IMR-90 (cell line): ENCODE measurements around the gene VPREB3. TPM values are rescaled to one million over a fixed set of nuclear protein-coding genes. Genes with fewer than 3 reads are reported as not detected.

Source experiments
- ATAC-seq: fragments of 200-7000 bp; cut with Tn5 transposase; 2 replicates; pipeline ENCODE4 v1.9.1; 2020; ENCODE audit warnings: low read depth, mild to moderate bottlenecking, moderate library complexity
- BruUV-seq: library from RNA; stranded (reverse); fragments of 400-500 nt; replicated peaks from 2 replicates; lab custom pipeline; 2021; lab: Mats Ljungman, UMichigan
- CTCF ChIA-PET: fragments of 300-600 bp; formaldehyde crosslinking; extraction: SDS; loops from one replicate; lab custom pipeline; 2021; ENCODE audit warnings: antibody characterized with exemption; lab: Yijun Ruan, JAX
- POLR2A ChIA-PET: fragments of 300-600 bp; sonication (Branson Sonifier 250); formaldehyde crosslinking; loops from one replicate; lab custom pipeline; 2022; ENCODE audit warnings: antibody characterized with exemption; ENCODE audit not compliant: unreplicated experiment; lab: Charles Lee
- DNase-seq: peaks from one replicate; pipeline ENCODE4 v3.0.0; 2013
- H2AFZ ChIP-seq: replicated peaks from 2 replicates; pipeline ENCODE3; 2013; ENCODE audit warnings: low read length, mild to moderate bottlenecking; ENCODE audit not compliant: poor library complexity
- H2AK5ac ChIP-seq: 2 replicates; pipeline ENCODE4 v1.6.1; 2013; ENCODE audit warnings: low read depth, low read length, inconsistent platforms
- H2AK9ac ChIP-seq: replicated peaks from 2 replicates; pipeline ENCODE3; 2013; ENCODE audit warnings: mild to moderate bottlenecking, low read depth, low read length, moderate library complexity; ENCODE audit not compliant: poor library complexity
- H2BK120ac ChIP-seq: 2 replicates; pipeline ENCODE4 v1.6.1; 2013; ENCODE audit warnings: low read depth, low read length, inconsistent platforms
- H2BK15ac ChIP-seq: 3 replicates; pipeline ENCODE4 v1.6.1; 2013; ENCODE audit warnings: low read depth, low read length, inconsistent platforms
- H2BK20ac ChIP-seq: 2 replicates; pipeline ENCODE4 v1.6.1; 2013; ENCODE audit warnings: low read depth, mild to moderate bottlenecking, inconsistent platforms, low read length, moderate library complexity
- H2BK5ac ChIP-seq: 2 replicates; pipeline ENCODE4 v1.6.1; 2013; ENCODE audit warnings: mild to moderate bottlenecking, low read depth, low read length, inconsistent platforms; ENCODE audit not compliant: poor library complexity, severe bottlenecking
- H3K14ac ChIP-seq: replicated peaks from 2 replicates; pipeline ENCODE4 v1.6.1; 2013; ENCODE audit warnings: low read depth, low read length, inconsistent platforms
- H3K18ac ChIP-seq: 2 replicates; pipeline ENCODE4 v1.6.1; 2013; ENCODE audit warnings: low read depth, low read length, control low read depth
- H3K23ac ChIP-seq: 2 replicates; pipeline ENCODE4 v1.6.1; 2013; ENCODE audit warnings: low read depth, low read length, inconsistent platforms
- H3K27ac ChIP-seq: 2 replicates; pipeline ENCODE4 v1.5.1; 2013; ENCODE audit warnings: mild to moderate bottlenecking, control low read depth, low read length; ENCODE audit not compliant: insufficient read depth
- H3K27me3 ChIP-seq: 2 replicates; pipeline ENCODE4 v1.6.1; 2013; ENCODE audit warnings: low read length; ENCODE audit not compliant: control insufficient read depth, insufficient read depth
- H3K36me3 ChIP-seq: 2 replicates; pipeline ENCODE4 v1.6.1; 2013; ENCODE audit warnings: low read length, mixed read lengths; ENCODE audit not compliant: control insufficient read depth, insufficient read depth
- H3K4ac ChIP-seq: 2 replicates; pipeline ENCODE4 v1.6.1; 2013; ENCODE audit warnings: low read depth, low read length, inconsistent platforms
- H3K4me1 ChIP-seq: 2 replicates; pipeline ENCODE4 v1.6.1; 2013; ENCODE audit warnings: low read length, mixed read lengths; ENCODE audit not compliant: control insufficient read depth, insufficient read depth
- H3K4me2 ChIP-seq: 2 replicates; pipeline ENCODE4 v1.6.1; 2013; ENCODE audit warnings: low read depth, mild to moderate bottlenecking, control low read depth, low read length, moderate library complexity
- H3K4me3 ChIP-seq: 2 replicates; pipeline ENCODE4 v1.5.1; 2013; ENCODE audit warnings: low read depth, mild to moderate bottlenecking, control low read depth, low read length, moderate library complexity; ENCODE audit not compliant: insufficient read depth
- H3K56ac ChIP-seq: 2 replicates; pipeline ENCODE4 v1.6.1; 2013; ENCODE audit warnings: low read length, inconsistent platforms; ENCODE audit not compliant: insufficient read depth; ENCODE audit errors: extremely low read depth
- H3K79me1 ChIP-seq, 2 experiments: 2 replicates each; pipeline ENCODE4 v1.6.1; 2013; ENCODE audit warnings: low read length in 2 of 2, inconsistent platforms in 1 of 2, low read depth in 1 of 2
- H3K9ac ChIP-seq: 2 replicates; pipeline ENCODE4 v1.6.1; 2013; ENCODE audit warnings: low read depth, low read length, control low read depth
- H3K9me1 ChIP-seq: 2 replicates; pipeline ENCODE4 v1.6.1; 2013; ENCODE audit warnings: low read length, inconsistent platforms; ENCODE audit not compliant: insufficient read depth
- H3K9me3 ChIP-seq: 2 replicates; pipeline ENCODE4 v1.6.1; 2013; ENCODE audit warnings: low read length; ENCODE audit not compliant: control insufficient read depth, insufficient read depth
- H4K20me1 ChIP-seq: 2 replicates; pipeline ENCODE4 v1.6.1; 2013; ENCODE audit warnings: low read length, inconsistent platforms; ENCODE audit not compliant: insufficient read depth
- H4K5ac ChIP-seq: 2 replicates; pipeline ENCODE4 v1.6.1; 2013; ENCODE audit warnings: mild to moderate bottlenecking, low read depth, low read length, control low read depth
- H4K8ac ChIP-seq, 2 experiments: 2 replicates each; pipeline ENCODE4 v1.6.1; 2013; ENCODE audit warnings: low read depth in 2 of 2, low read length in 2 of 2, control low read depth in 1 of 2, inconsistent platforms in 1 of 2
- H4K91ac ChIP-seq: 2 replicates; pipeline ENCODE4 v1.6.1; 2013; ENCODE audit warnings: low read depth, low read length, inconsistent platforms; ENCODE audit not compliant: insufficient read depth
- RFX5 ChIP-seq: IDR thresholded peaks from 2 replicates; pipeline ENCODE4 v1.8.0; 2012; ENCODE audit warnings: low read depth, mild to moderate bottlenecking, low read length, moderate library complexity
- WGBS, 2 experiments: methylation state at CpG; one replicate each; pipeline versions ENCODE4 v1.1.5 to v1.1.7; 2013; ENCODE audit warnings: missing lambda C conversion rate in 2 of 2; ENCODE audit not compliant: insufficient read length in 1 of 2; ENCODE audit errors: extremely low coverage in 2 of 2; 5-methylcytosine and 5-hydroxymethylcytosine counted together
- dilution Hi-C: fragments of 300-500 bp; cut with HindIII; formaldehyde crosslinking; loops from one replicate; pipeline ENCODE4 v1.14.3; 2018; ENCODE audit warnings: low sequenced_read_pairs; ENCODE audit not compliant: unreplicated experiment
- in situ Hi-C: fragments of 300-500 bp; cut with MboI; formaldehyde crosslinking; loops from 3 replicates; pipeline ENCODE4 v1.14.3; 2019; ENCODE audit warnings: low sequenced_read_pairs, inconsistent platforms, mixed read lengths
- intact Hi-C: fragments of 100-400 bp; cut with micrococcal nuclease; formaldehyde crosslinking; loops from 2 replicates; pipeline ENCODE4 v1.10.0; 2022
- polyA plus RNA-seq, 3 experiments: library from polyadenylated mRNA; depleted of rRNA; stranded (reverse); fragments of >200 nt; gene quantifications; 2 replicates each; pipeline ENCODE4 v1.2.3, GENCODE V29; 2012; ENCODE audit warnings: low replicate concordance in 1 of 3
- total RNA-seq: library from RNA; depleted of rRNA; stranded (reverse); fragments of >200 nt; gene quantifications from 2 replicates; pipeline ENCODE4 v1.2.3, GENCODE V29; 2012

Gene VPREB3
- total and polyA plus RNA-seq, 2 of the 4 experiments (the other 2 are of a cell fraction), result not detected

GRCh38 chr22:23756891-23757290, 2.7 kb upstream of the VPREB3 start:
- Histone ChIP-seq H3K14ac (no peak overlapping the region), H3K4me1 (no peaks in the 10 kb centered on the region), H3K9ac (no peak overlapping the region), H3K23ac (no peak overlapping the region), H4K8ac (no peak overlapping the region), H2BK15ac (no peak overlapping the region), H2BK20ac (no peak overlapping the region), H4K20me1 (no peaks in the 10 kb centered on the region), H3K27me3 (0 out of 2 replicates have a peak, but pooled peaks cover 1% of the 10 kb centered on the region), H3K9me1 (no peaks in the 10 kb centered on the region), H3K56ac (no peak overlapping the region), H3K9me3 (no peaks in the 10 kb centered on the region), H3K18ac (no peak overlapping the region), H2AK9ac (no peak overlapping the region), H3K4me2 (no peak overlapping the region), H2AK5ac (no peak overlapping the region), H4K5ac (no peak overlapping the region), H4K91ac (no peak overlapping the region), H2BK120ac (no peak overlapping the region), H3K79me1 (no peaks in the 10 kb centered on the region), H3K4me3 (no peak overlapping the region), H2AFZ (no peak overlapping the region), H3K36me3 (no peaks in the 10 kb centered on the region), H3K27ac (no peak overlapping the region), H2BK5ac (no peak overlapping the region), H3K4ac (no peak overlapping the region)
- no peak for TF ChIP-seq RFX5
- CTCF ChIA-PET, result no interaction called here
- no peak for DNase-seq
- in situ Hi-C loops, result no loop called here
- dilution Hi-C loops, result no loop called here
- POLR2A ChIA-PET, result no interaction called here
- ATAC-seq, result no peak
- WGBS, 2 experiments, result 33% methylated on average over 1 of the region's 4 CpGs; no CpG with 5 or more reads in 1 of the 2 experiments
- intact Hi-C loops, result no loop called here
- no TSS peak for BruUV-seq
